NOMO-1 treated with dmso at 0.1 percent for 144 hours (cell line): ENCODE measurements around the gene C11orf54.

ENCODE experiments used
- DNase-seq: peaks from one replicate; lab custom pipeline; 2025; ENCODE audit not compliant: unreplicated experiment; lab: John Stamatoyannopoulos, UW

Gene C11orf54

GRCh38 chr11:93765551-93765950, 24.1 kb downstream of the C11orf54 start:
- no peak for DNase-seq

- DNase-seq: no peak
Measured at GRCh38 chr11:93766504-93766903, 25.0 kb downstream of the C11orf54 start.

DNA sequence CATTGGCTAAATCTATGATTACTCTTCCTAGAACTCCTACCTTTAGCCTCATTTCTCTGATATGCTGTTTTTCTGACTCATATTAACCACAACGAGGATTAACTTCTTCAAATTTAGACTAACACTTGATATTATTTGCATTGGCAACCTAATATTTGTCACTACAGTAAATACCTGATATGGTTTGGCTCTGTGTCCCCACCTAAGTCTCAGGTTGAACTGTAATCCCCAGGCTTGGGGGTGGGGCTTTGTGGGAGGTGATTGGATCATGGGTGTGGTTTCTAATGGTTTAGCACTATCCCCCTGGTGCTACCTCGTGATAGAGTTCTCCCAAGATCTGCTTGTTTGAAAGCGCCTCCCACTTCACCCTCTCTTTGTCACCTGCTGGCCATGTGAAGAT, 25.5 kb downstream of the C11orf54 start:
- DNase-seq: no peak

DNA sequence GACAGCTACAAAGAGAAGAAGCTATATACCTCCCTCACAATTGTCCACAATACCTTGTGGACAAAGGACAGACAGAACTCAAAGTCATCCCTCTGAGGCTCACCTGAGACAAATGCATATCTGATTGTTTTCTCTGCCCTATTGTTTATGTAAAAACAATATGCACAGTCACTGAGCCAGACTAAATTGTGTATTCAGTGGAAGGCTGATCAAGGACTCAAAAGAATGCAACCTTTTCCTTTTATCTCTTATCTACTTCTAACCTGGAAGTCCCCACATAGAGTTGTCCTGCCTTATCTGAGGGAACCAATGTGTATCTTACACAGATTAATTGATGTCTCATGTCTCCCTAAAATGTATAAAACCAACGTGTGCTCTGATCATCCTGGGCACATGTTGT, 28.7 kb downstream of the C11orf54 start:
- no peak for DNase-seq

DNA sequence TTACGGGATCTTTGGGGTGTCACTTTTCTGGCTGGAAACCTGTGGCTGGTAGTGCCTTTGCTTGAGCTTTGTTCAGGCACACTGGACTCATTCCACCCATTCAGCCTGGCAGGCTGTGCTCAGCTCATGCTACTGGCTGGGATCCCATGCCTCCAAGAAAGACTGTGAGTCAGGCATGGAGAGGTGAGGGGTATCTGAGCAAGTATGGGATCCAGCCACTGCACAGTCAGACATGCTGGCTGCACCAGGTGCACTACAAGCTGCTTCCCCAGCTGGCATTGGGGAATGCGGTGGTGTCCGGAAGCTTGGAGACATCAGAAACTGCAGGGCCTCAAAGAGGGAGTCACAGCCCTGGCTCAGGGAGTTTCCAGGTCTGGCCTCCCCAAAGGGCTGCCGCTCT, 30.7 kb downstream of the C11orf54 start:
- DNase-seq: no peak

DNA sequence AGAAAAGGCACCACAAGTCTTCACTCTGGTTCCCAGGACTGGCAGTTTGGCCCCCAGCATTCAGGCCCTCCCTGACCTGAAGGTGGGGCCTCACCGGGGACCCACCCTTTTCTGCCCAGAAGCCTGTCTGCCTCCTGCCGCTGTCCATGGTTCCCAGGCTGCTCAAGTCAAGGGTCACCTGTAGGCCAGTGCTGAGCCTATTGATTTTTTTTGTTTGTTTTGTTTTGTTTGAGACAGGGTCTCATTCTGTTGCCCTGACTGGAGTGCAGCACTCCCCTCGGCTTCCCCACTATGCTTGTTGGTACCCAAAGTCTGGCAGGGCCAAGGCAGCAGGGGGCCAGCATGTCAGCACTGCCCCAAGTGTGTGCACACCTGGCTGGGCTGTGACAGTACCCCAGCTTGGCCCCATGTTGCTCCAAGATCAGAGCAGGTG, 31.6 kb downstream of the C11orf54 start:
- no peak for DNase-seq

DNA sequence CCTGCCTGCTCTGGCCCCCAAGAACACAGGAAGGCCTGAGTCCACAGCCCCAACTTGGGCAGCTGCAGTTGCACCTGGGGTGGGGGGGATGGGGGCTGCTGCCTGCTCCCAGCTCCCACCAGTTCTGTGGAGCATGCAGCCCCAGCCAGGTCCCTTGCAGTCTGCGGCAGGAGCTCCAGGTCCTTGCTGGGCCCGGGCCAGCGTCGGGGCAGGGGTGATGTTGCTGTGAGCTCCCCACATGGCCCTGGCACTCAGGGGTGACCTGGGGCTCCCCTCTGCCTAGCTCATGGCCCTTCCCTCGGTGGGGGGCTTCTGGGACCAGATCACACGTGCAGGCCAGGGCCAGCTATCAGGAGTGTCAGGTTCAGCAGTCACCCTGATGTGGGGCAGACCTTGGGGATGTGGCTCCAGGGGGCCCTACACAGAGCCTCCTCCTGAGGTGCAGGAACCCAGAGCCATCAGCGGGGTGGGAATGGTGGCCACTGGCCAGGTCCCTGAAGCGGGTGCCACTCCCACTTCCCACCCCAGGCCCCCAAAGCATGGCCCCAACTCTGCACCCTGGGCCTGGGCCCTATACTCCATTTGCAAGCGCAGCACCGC, 32.2 kb downstream of the C11orf54 start:
- DNase-seq: no peak

- DNase-seq: peak; percentile 1
Measured at GRCh38 chr11:93774560-93774959, 33.1 kb downstream of the C11orf54 start.

DNA sequence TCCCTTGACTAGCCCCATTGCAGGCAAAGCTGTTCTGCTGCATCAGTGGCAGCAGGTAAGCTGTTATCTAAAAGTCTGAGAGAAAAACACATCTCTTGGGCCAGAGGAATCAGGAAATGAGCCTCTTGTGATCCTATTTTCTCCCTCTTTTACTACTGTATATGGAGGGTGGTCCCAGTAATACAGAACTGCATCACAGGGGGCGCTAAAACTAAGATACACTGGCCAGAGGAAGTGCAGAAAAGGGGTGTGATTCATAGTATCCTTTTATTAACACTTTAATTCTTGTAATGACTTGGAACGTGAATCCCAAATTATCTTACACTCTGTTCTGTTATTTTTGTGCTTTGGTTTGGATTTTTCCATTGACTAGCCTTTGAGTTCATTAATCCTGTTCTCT, 33.8 kb downstream of the C11orf54 start:
- no peak for DNase-seq

- no peak for DNase-seq
Measured at GRCh38 chr11:93783362-93783761, 41.9 kb downstream of the C11orf54 start.

DNA sequence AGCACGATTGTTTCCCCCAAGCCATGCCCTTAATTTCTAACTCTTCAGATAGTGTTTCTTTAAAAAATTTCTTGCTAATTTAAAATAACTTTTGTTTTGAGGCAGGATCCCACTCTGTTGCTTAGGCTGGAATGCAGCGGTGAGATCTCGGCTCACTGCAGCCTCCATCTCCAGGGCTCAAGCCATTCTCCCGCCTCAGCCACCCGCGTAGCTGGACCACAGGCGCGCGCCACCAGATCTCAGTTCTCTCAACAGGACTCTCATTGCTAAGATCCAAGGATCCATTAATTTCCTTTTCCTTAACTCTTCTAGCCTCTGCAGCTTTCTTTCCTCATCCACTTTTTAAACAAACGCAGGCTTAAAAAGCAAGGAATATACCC, 42.3 kb downstream of the C11orf54 start:
- no peak for DNase-seq

GRCh38 chr11:93784145-93784934, 42.9 kb downstream of the C11orf54 start, which contains the start of gene MED17:
Gene MED17 (plus strand): TSS chr11:93784282. CDS start chr11:93784514, 232 bp downstream.
- DNase-seq: peak; percentile 82

DNA sequence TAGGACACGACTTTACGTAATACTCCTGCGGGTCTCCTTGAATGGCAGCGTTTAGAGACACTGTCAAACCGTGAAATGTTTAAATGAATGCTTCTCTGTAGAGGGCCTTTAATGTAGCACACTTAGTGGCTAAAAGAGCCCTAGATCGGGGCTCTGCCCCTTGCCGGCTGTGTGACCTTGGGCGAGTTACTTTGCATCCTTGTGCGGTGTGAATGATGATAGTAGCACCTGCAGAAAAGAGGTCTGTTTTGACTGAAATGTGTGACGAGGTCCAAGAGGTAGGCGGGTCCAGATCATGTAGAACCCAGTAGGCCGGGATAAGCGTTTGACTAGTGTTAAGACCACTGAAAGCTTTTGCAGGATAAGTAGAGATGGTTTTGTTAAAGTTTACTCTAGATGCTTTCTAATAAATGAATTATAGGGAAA, 43.5 kb downstream of the C11orf54 start:
- no peak for DNase-seq

DNA sequence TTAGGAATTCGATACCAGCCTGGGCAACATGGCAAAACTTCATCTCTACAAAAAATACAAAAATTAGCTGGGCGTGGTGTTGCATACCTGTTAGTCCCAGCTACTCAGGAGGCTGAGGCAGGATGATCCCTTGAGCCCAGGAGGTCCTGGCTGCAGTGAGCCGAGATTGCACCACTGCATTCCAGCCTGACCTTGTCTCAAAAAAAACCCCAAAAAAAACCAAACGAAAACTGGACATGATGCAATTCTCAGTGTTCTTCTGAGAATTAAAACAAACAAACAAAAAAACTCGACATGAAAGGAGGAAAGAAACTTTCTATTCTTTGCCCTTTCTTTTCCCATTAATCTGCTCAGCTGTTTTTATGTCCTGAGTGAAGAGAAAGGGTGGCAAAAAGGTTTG, 50.0 kb downstream of the C11orf54 start:
- no peak for DNase-seq

- DNase-seq: no peak
Measured at GRCh38 chr11:93796441-93797231, 55.2 kb downstream of the C11orf54 start.

DNA sequence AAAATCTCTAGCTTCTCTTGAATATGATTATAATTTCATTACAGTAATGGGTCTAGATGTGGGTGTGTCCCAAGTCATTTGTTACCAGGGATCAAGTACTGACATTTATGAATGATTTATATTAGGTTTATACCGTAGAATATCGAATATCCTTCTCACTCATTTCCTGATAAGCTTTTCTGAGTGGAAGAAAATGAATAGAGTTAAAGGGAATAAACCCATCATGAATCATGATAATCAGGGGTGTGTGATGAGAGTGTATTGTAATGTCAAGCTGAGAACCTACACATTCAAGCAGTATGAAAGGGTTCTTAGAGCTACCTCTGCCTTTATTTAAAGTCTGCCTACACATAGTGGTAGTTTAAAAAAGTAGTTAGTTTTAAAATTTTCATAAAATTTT, 59.9 kb downstream of the C11orf54 start:
- DNase-seq: no peak

DNA sequence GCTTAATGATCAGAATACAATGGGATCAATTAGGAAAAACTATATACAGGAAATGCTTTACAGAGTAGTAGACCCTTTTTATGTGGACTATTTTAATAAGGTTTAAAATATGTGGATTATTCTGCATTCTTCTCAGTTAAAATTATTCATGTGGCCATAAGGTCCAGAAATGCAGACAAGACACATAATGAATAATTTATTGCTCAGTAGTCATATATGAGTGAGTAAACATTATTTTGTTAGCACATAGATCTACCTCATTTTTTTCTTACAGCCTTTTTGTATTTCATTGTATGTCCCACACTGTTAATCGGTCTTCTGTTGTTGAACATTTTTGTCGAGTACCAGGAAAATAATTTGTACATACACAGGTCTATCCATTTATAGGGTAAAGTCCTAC, 63.4 kb downstream of the C11orf54 start:
- DNase-seq: no peak

- DNase-seq: no peak
Measured at GRCh38 chr11:93807980-93808379, 66.5 kb downstream of the C11orf54 start.

- DNase-seq: no peak
Measured at GRCh38 chr11:93813974-93814373, 72.5 kb downstream of the C11orf54 start.
